ENCODE results near the gene ZNF282. TPM values are rescaled to one million over a fixed set of nuclear protein-coding genes. Genes with fewer than 3 reads are reported as not detected.
A peak's percentile ranks its signal among the peaks of the same experiment; 100 is the strongest.
"Not testable (repeated sequence)": the region's sequence is repeated elsewhere in the genome, so short reads cannot be mapped to it uniquely, and the experiment has no call there.

Gene ZNF282
- total RNA-seq, 1 donor, result 31.5 TPM

GRCh38 chr7:149223176-149223575 lies 27.8 kb downstream of the ZNF282 start:
- no peak for DNase-seq (ENCODE audit: low read depth in 2 of 3, low spot score in 2 of 3)

- DNase-seq (ENCODE audit: low read depth in 2 of 3, low spot score in 2 of 3), result no peak
Measured at GRCh38 chr7:149223761-149224160, 28.4 kb downstream of the ZNF282 start.

- DNase-seq (ENCODE audit: low read depth in 2 of 3, low spot score in 2 of 3), result no peak
Measured at GRCh38 chr7:149224352-149224751, 29.0 kb downstream of the ZNF282 start.

- no peak for DNase-seq (ENCODE audit: low read depth in 2 of 3, low spot score in 2 of 3)
Measured at GRCh38 chr7:149225106-149225505, 29.8 kb downstream of the ZNF282 start.

- no peak for DNase-seq (ENCODE audit: low read depth in 2 of 3, low spot score in 2 of 3)
Measured at GRCh38 chr7:149225656-149226055, 30.3 kb downstream of the ZNF282 start.

- DNase-seq (ENCODE audit: low read depth in 2 of 3, low spot score in 2 of 3), result not testable (repeated sequence)
Measured at GRCh38 chr7:149226366-149226765, 31.0 kb downstream of the ZNF282 start.

- DNase-seq (ENCODE audit: low read depth in 2 of 3, low spot score in 2 of 3), result no peak
Measured at GRCh38 chr7:149226840-149227494, 31.6 kb downstream of the ZNF282 start.

GRCh38 chr7:149228831-149229471 lies 33.6 kb downstream of the ZNF282 start:
- no peak for DNase-seq (ENCODE audit: low read depth in 2 of 3, low spot score in 2 of 3)

GRCh38 chr7:149229526-149229925 lies 34.2 kb downstream of the ZNF282 start:
- no peak for DNase-seq (ENCODE audit: low read depth in 2 of 3, low spot score in 2 of 3)

GRCh38 chr7:149232362-149232761 lies 37.0 kb downstream of the ZNF282 start:
- DNase-seq (ENCODE audit: low read depth in 2 of 3, low spot score in 2 of 3), result no peak

- not testable (repeated sequence) for DNase-seq (ENCODE audit: low read depth in 2 of 3, low spot score in 2 of 3)
Measured at GRCh38 chr7:149233655-149234204, 38.4 kb downstream of the ZNF282 start.

GRCh38 chr7:149237502-149237901 lies 42.2 kb downstream of the ZNF282 start:
- no peak for DNase-seq (ENCODE audit: low read depth in 2 of 3, low spot score in 2 of 3)

GRCh38 chr7:149238051-149238450 lies 42.7 kb downstream of the ZNF282 start:
- DNase-seq (ENCODE audit: low read depth in 2 of 3, low spot score in 2 of 3), result no peak

GRCh38 chr7:149239345-149240143 lies 44.2 kb downstream of the ZNF282 start, which contains the start of gene ZNF212:
Gene ZNF212, plus strand, starts transcription at chr7:149239651. Its CDS starts 128 bp downstream, at chr7:149239779.
- peak; percentile 71 to 93 (median 89) for DNase-seq (ENCODE audit: low read depth in 2 of 3, low spot score in 2 of 3)

- DNase-seq (ENCODE audit: low read depth in 2 of 3, low spot score in 2 of 3), result no peak
Measured at GRCh38 chr7:149240637-149241036, 45.3 kb downstream of the ZNF282 start.

- no peak for DNase-seq (ENCODE audit: low read depth in 2 of 3, low spot score in 2 of 3)
Measured at GRCh38 chr7:149241696-149242095, 46.4 kb downstream of the ZNF282 start.

- DNase-seq (ENCODE audit: low read depth in 2 of 3, low spot score in 2 of 3), result peak in 1 of 3 donors; percentile 20
Measured at GRCh38 chr7:149245244-149245643, 49.9 kb downstream of the ZNF282 start.

- DNase-seq (ENCODE audit: low read depth in 2 of 3, low spot score in 2 of 3), result no peak
Measured at GRCh38 chr7:149245744-149246143, 50.4 kb downstream of the ZNF282 start.

- no peak for DNase-seq (ENCODE audit: low read depth in 2 of 3, low spot score in 2 of 3)
Measured at GRCh38 chr7:149248777-149249176, 53.4 kb downstream of the ZNF282 start.

GRCh38 chr7:149250151-149250550 lies 54.8 kb downstream of the ZNF282 start:
- not testable (repeated sequence) for DNase-seq (ENCODE audit: low read depth in 2 of 3, low spot score in 2 of 3)

- DNase-seq (ENCODE audit: low read depth in 2 of 3, low spot score in 2 of 3), result not testable (repeated sequence)
Measured at GRCh38 chr7:149251518-149251917, 56.2 kb downstream of the ZNF282 start.
